HG03432 (cell line): ENCODE results near the gene NCAN.
"Not testable (repeated sequence)": the region's sequence is repeated elsewhere in the genome, so short reads cannot be mapped to it uniquely, and the experiment has no call there.

ENCODE experiments used
- ATAC-seq: cut with Tn5 transposase; IDR thresholded peaks from one replicate; pipeline ENCODE4 v1.9.1; 2021; ENCODE audit warnings: mild to moderate bottlenecking, moderate library complexity; ENCODE audit not compliant: unreplicated experiment

NCAN gene

GRCh38 chr19:19223636-19224035 is 11.9 kb downstream of the NCAN start:
- no peak for ATAC-seq

GRCh38 chr19:19224150-19224851 is 12.5 kb downstream of the NCAN start:
- no peak for ATAC-seq

- ATAC-seq = peak; percentile 39
Observed at GRCh38 chr19:19224852-19225494, 13.2 kb downstream of the NCAN start.

- ATAC-seq = no peak
Observed at GRCh38 chr19:19226204-19226603, 14.4 kb downstream of the NCAN start.

DNA sequence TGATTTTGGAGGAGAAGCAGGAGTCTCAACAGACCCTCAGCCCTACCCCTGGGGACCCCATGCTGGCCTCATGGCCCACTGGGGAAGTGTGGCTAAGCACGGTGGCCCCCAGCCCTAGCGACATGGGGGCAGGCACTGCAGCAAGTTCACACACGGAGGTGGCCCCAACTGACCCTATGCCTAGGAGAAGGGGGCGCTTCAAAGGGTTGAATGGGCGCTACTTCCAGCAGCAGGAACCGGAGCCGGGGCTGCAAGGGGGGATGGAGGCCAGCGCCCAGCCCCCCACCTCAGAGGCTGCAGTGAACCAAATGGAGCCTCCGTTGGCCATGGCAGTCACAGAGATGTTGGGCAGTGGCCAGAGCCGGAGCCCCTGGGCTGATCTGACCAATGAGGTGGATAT is 14.9 kb downstream of the NCAN start:
- no peak for ATAC-seq

GRCh38 chr19:19227217-19227616 is 15.5 kb downstream of the NCAN start:
- no peak for ATAC-seq

DNA sequence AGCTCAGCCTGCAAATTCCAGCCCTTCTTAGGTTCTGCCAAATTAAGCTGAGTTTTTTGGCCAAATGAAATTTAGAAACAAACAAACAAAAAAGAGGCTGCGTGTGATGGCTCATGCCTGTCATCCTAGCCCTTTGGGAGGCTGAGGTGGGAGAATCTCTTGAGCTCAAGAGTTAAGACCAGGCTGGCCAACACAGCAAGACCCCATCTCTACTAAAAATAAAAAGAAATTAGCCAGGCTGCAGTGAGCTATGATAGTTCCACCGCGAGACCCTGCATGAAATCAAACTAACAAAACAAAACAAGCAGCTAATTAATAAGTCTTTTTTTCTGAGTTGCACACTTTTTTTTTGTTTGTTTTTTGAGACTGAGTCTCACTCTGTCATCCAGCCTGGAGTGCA is 17.9 kb downstream of the NCAN start:
- ATAC-seq = no peak

- no peak for ATAC-seq
Observed at GRCh38 chr19:19230999-19231398, 19.2 kb downstream of the NCAN start.

- ATAC-seq = no peak
Observed at GRCh38 chr19:19232261-19232721, 20.5 kb downstream of the NCAN start.

DNA sequence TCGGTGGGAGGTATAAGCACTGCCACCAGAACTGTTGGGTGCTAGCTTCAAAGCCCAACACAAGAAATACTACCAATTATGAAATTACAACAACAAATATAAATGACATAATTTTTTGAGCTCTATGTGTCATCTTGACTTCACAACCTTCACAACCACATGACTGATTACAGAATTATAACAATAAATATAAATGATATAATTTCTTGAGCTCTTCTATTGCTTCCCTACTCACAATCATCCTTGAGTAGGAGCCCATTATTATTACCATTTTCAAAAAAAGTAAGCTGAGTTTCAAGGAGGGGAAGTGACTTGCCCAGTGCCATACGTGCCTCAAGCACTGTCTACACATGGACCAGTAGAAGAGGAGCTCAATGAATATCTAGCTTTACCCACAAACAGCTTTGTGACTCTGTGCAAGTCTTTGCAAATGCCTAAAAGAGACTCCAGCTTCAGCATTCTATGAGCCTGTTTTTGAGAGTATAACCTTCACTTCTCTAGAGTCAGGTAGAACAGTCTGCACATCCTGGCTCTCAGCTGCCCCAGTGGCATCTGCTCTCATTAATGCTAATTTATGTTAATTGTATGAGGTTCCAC is 22.6 kb downstream of the NCAN start:
- ATAC-seq = no peak

DNA sequence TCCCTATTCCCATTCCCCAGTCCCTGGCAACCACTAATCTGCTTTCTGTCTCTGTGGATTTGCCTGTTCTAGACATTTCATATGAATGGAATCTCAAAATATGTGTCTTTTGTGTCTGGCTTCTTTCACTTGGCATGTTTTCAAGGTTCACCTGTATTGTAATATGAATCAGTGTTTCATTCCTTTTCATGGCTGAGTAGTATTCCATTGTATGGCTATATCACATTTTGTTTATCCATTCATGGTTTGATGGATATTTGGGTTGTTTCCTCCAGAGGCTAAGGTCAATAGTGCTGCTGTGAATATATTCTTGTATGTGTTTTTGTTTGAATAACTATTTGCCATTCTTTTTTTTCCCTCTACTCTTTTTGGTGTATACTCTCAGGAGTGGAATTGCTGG is 24.4 kb downstream of the NCAN start:
- no peak for ATAC-seq

- no peak for ATAC-seq
Observed at GRCh38 chr19:19238126-19238894, 26.6 kb downstream of the NCAN start.

GRCh38 chr19:19239675-19240074 is 27.9 kb downstream of the NCAN start:
- no peak for ATAC-seq

GRCh38 chr19:19240476-19240875 is 28.7 kb downstream of the NCAN start:
- ATAC-seq = no peak

GRCh38 chr19:19250196-19250801 is 38.5 kb downstream of the NCAN start:
- ATAC-seq = no peak

DNA sequence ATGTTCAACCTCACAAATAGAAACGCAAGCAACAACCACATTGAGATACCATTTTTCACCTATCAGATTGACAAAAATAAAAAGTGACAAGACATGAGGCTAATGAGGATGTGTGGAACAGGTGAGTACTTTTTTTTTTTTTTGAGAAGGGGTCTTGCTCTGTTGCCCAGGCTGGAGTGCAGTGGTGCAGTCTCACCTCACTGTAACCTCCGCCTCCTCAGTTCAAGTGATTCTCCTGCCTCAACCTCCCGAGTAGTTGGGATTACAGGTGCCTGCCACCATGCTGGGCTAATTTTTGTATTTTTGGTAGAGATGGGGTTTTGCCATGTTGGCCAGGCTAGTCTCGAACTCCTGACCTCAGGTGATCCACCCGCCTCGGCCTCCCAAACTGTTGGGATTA is 41.7 kb downstream of the NCAN start:
- not testable (repeated sequence) for ATAC-seq

GRCh38 chr19:19256072-19256969 is 44.6 kb downstream of the NCAN start:
- ATAC-seq = no peak

DNA sequence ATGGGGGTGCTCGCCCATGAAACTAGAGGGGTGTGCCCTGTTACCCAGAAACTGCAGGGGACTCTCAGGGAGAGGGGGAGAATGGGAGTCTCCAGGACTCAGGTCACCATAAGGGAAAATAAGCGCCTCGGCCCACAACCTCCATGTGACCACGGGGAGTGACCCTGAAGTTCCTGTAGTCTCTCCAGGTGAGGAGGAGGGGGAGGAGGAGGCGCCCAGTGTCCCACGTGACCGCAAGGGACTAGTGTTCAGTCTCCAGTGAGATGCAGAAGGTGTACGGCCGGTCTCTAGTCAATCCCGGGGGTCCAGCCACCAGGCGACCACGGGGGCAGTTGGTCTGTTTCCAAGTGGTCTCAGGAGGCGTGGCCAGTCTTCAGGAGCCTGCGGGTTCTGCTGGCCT is 45.4 kb downstream of the NCAN start:
- ATAC-seq = no peak

DNA sequence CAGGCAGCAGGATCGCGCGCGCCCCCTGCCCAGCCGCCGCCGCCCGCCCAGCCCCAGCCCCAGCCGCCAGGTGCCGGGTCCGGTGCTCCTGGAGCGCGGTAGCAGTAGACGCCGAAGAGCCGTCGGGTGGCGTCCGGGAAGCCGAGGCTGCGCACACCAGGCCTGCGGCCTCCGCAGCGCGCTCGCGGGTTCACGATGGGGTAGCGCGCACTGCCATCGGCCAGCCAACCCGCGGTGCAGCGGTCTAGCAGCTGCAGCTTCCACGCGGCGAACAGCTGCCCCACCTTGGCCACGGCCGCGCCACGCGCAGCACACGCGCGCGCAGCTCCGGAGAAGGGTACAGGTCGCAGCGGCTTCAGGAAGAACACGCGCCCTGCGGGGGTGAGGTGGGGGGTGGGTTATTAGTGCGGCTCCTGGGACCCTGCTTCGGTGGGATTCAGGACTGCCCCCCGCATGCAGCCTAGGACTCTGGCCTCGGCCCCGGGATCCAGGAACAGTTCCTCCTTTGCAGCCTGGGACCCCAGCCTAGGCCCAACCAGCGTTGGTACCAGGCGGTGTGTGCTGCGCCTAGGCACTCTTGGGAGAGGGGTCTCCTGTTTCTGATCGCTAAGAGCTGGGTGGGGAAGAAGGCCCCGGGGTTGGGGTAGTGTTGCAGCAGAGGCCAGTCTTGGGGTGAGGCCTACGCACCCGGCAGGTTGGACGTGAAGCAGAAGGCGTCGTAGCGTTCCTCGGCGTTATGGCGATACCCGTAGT is 46.3 kb downstream of the NCAN start:
- no peak for ATAC-seq
